ENCODE data around the gene CMTM1.
"Not testable (repeated sequence)": the region's sequence is repeated elsewhere in the genome, so short reads cannot be mapped to it uniquely, and the experiment has no call there.

DNA sequence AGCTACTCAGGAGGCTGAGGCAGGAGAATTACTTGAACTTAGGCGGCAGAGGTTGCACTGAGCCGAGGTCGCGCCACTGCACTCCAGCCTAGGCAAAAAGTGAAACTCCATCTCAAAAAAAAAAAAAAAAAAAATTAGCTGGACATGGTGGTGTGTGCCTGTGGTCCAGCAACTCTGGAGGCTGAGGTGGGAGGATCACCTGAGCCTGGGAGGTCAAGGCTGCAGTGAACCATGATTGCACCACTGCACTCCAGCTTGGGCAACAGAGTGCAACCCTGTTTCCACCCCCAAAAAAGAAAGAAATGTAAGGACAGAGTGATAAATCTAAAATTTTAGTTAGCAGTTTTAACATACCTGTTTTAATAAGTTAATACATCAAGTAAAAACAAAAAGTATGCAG is 30.3 kb downstream of the CMTM1 start:
- not testable (repeated sequence) for TF ChIP-seq POLR2AphosphoS5 (IDR thresholded peaks at IDR 0.05)
- TF ChIP-seq, protein P1, sequence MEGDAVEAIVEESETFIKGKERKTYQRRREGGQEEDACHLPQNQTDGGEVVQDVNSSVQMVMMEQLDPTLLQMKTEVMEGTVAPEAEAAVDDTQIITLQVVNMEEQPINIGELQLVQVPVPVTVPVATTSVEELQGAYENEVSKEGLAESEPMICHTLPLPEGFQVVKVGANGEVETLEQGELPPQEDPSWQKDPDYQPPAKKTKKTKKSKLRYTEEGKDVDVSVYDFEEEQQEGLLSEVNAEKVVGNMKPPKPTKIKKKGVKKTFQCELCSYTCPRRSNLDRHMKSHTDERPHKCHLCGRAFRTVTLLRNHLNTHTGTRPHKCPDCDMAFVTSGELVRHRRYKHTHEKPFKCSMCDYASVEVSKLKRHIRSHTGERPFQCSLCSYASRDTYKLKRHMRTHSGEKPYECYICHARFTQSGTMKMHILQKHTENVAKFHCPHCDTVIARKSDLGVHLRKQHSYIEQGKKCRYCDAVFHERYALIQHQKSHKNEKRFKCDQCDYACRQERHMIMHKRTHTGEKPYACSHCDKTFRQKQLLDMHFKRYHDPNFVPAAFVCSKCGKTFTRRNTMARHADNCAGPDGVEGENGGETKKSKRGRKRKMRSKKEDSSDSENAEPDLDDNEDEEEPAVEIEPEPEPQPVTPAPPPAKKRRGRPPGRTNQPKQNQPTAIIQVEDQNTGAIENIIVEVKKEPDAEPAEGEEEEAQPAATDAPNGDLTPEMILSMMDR (IDR thresholded peaks at IDR 0.05), result not testable (repeated sequence)

Measured in gastroesophageal sphincter (tissue), 3 donors.